ENCODE measurements around the gene ZDHHC13.

The ZDHHC13 gene

GRCh38 chr11:19164881-19165280 is 47.9 kb downstream of the ZDHHC13 start:
- DNase-seq (ENCODE audit: low read depth) = no peak

GRCh38 chr11:19168090-19168489 is 51.1 kb downstream of the ZDHHC13 start:
- no peak for DNase-seq (ENCODE audit: low read depth)

- no peak for DNase-seq (ENCODE audit: low read depth)
Observed at GRCh38 chr11:19173004-19173689, 56.2 kb downstream of the ZDHHC13 start.

GRCh38 chr11:19173964-19174638 is 57.1 kb downstream of the ZDHHC13 start:
- no peak for DNase-seq (ENCODE audit: low read depth)

- DNase-seq (ENCODE audit: low read depth) = no peak
Observed at GRCh38 chr11:19176629-19177186, 59.7 kb downstream of the ZDHHC13 start.

- no peak for DNase-seq (ENCODE audit: low read depth)
Observed at GRCh38 chr11:19181531-19182261, 64.7 kb downstream of the ZDHHC13 start.

GRCh38 chr11:19183646-19184045 is 66.7 kb downstream of the ZDHHC13 start:
- no peak for DNase-seq (ENCODE audit: low read depth)

GRCh38 chr11:19185036-19185435 is 68.1 kb downstream of the ZDHHC13 start:
- no peak for DNase-seq (ENCODE audit: low read depth)

GRCh38 chr11:19185516-19186052 is 68.6 kb downstream of the ZDHHC13 start:
- no peak for DNase-seq (ENCODE audit: low read depth)

GRCh38 chr11:19187114-19187832 is 70.3 kb downstream of the ZDHHC13 start:
- DNase-seq (ENCODE audit: low read depth) = no peak

- no peak for DNase-seq (ENCODE audit: low read depth)
Observed at GRCh38 chr11:19187833-19188258, 70.9 kb downstream of the ZDHHC13 start.

- DNase-seq (ENCODE audit: low read depth) = no peak
Observed at GRCh38 chr11:19191530-19192169, 74.7 kb downstream of the ZDHHC13 start.

- DNase-seq (ENCODE audit: low read depth) = no peak
Observed at GRCh38 chr11:19193916-19194315, 76.9 kb downstream of the ZDHHC13 start.

GRCh38 chr11:19194620-19195308 is 77.8 kb downstream of the ZDHHC13 start:
- DNase-seq (ENCODE audit: low read depth) = no peak

GRCh38 chr11:19196432-19196831 is 79.5 kb downstream of the ZDHHC13 start:
- no peak for DNase-seq (ENCODE audit: low read depth)

GRCh38 chr11:19199048-19199447 is 82.1 kb downstream of the ZDHHC13 start:
- no peak for DNase-seq (ENCODE audit: low read depth)

GRCh38 chr11:19199771-19200170 is 82.8 kb downstream of the ZDHHC13 start:
- DNase-seq (ENCODE audit: low read depth) = no peak

GRCh38 chr11:19200410-19201201 is 83.6 kb downstream of the ZDHHC13 start:
- DNase-seq (ENCODE audit: low read depth) = no peak

GRCh38 chr11:19201737-19202605 is 85.0 kb downstream of the ZDHHC13 start, which contains the start of gene CSRP3:
CSRP3 (minus strand) TSS chr11:19201983; CDS start chr11:19192448, 9,535 bp downstream.
- no peak for DNase-seq (ENCODE audit: low read depth)

Data from T follicular helper cell (primary cell).